ENCODE measurements around the gene TSPY9.
A peak's percentile ranks its signal among the peaks of the same experiment; 100 is the strongest.
"Not testable (repeated sequence)": the region's sequence is repeated elsewhere in the genome, so short reads cannot be mapped to it uniquely, and the experiment has no call there.

TSPY9 gene

DNA sequence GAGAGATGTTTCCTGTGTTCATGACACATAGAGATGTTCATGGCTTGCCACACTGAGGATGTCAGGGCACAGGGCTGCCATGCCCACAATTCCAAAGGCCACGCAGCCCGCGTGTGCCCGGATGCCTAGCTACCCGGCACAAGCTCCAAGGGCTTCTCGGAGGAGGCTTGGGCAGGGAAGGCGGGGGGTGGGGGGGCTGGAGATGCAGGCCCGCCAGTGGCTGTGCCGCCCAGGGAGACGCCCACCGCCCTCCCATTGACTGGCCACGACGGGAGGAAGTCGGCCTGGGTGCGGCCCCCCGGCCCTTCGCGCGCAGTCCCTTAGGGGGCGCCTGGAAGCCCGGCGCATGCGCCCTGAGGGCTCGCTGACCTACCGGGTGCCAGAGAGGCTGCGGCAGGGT is at the start of gene TSPY9:
TSS of gene TSPY9 (plus strand) at position 301 of the 400 bp plus-strand sequence. CDS start at position 347, 46 bp downstream.
- DNase-seq: not testable (repeated sequence)

DNA sequence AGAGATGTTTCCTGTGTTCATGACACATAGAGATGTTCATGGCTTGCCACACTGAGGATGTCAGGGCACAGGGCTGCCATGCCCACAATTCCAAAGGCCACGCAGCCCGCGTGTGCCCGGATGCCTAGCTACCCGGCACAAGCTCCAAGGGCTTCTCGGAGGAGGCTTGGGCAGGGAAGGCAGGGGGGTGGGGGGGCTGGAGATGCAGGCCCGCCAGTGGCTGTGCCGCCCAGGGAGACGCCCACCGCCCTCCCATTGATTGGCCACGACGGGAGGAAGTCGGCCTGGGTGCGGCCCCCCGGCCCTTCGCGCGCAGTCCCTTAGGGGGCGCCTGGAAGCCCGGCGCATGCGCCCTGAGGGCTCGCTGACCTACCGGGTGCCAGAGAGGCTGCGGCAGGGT is 20.4 kb upstream of the TSPY9 start, which contains the start of gene TSPY1:
TSS of gene TSPY1 (plus strand) at position 301 of the 400 bp plus-strand sequence. CDS start at position 347, 46 bp downstream.
- DNase-seq: not testable (repeated sequence)

DNA sequence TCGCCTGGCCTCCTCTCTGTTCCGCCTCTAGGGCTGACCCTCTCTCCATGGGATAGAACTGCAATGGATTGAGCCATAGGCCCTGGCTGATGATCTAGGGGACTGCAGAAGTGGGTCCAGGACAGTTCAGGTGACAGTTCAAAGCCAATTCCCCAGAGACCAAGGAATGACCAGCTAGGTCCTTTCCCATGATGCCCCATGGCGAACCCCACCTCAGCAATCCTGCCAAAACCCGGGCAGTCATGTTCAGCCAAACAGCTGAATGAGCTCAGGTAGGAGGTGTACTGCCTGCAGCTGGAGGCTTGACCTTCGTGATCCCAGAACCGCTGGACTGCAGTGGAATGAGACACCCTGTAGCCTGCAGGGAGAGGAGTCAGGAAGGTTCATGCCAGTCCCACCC is 17.3 kb downstream of the TSPY9 start:
- DNase-seq: peak; percentile 7

DNA sequence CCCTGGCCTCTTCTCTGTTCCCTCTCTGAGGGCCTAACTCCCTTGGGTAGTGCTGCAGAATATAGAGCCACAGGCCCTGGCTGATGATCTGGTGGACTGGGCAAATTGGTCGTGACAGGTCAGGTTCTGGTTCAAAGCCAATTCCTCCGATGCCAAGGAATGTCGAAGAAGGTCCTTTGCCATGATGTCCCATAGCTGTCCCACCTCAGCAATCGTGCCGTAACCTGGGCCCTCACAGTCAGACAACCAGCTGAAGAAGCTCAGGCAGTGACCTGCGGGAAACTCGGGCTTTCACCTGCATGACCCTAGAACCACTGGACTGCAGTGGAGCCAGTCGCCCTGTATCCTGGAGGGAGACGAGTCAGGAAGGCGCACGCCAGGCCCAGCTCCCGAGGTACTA is 29.2 kb downstream of the TSPY9 start:
- not testable (repeated sequence) for DNase-seq

DNA sequence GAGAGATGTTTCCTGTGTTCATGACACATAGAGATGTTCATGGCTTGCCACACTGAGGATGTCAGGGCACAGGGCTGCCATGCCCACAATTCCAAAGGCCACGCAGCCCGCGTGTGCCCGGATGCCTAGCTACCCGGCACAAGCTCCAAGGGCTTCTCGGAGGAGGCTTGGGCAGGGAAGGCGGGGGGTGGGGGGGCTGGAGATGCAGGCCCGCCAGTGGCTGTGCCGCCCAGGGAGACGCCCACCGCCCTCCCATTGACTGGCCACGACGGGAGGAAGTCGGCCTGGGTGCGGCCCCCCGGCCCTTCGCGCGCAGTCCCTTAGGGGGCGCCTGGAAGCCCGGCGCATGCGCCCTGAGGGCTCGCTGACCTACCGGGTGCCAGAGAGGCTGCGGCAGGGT is 40.5 kb downstream of the TSPY9 start, which contains the start of gene TSPY10:
TSS of gene TSPY10 (plus strand) at position 301 of the 400 bp plus-strand sequence. CDS start at position 347, 46 bp downstream.
- DNase-seq: not testable (repeated sequence)
